GM06990 (cell line): ENCODE results near the gene TOB2.
A peak's percentile ranks its signal among the peaks of the same experiment; 100 is the strongest.

ENCODE experiments used
- DNase-seq: peaks from one replicate; pipeline ENCODE4 v3.0.0-alpha.2; 2011; ENCODE audit not compliant: insufficient read length; ENCODE audit errors: extremely low read depth
- H3K27me3 ChIP-seq: replicated peaks from 2 replicates; pipeline ENCODE4 v1.6.0; 2011; ENCODE audit warnings: low read length; ENCODE audit not compliant: control insufficient read depth, insufficient read depth
- H3K36me3 ChIP-seq: 2 replicates; pipeline ENCODE4 v1.5.1; 2011; ENCODE audit warnings: low read length; ENCODE audit not compliant: control insufficient read depth, insufficient read depth
- H3K4me3 ChIP-seq: replicated peaks from 2 replicates; pipeline ENCODE4 v1.5.1; 2011; ENCODE audit warnings: low read depth, mild to moderate bottlenecking, control low read depth, low read length
- CTCF ChIP-seq: IDR thresholded peaks from 2 replicates; pipeline ENCODE4 v1.5.1; 2011; ENCODE audit warnings: low read length, control low read depth, mild to moderate bottlenecking, inconsistent platforms; ENCODE audit not compliant: insufficient read depth, poor library complexity, severe bottlenecking

Gene TOB2

GRCh38 chr22:41446639-41447434 is at the start of gene TOB2:
Gene TOB2 (minus strand): TSS chr22:41446801. CDS start chr22:41437345, 9,456 bp downstream.
- H3K27me3 ChIP-seq, result no peaks in the 10 kb centered on the region
- H3K36me3 ChIP-seq, result peaks cover 2% of the 10 kb centered on the region; the same call in 1 of the 2 replicates
- no peak for TF ChIP-seq CTCF
- H3K4me3 ChIP-seq, result peak within 1 kb of the TSS; percentile 96
- peak; percentile 98 for DNase-seq

GRCh38 chr22:41491374-41492100 is 44.9 kb upstream of the TOB2 start:
- peaks cover 1% of the 10 kb centered on the region; the same call in 1 of the 2 replicates for H3K36me3 ChIP-seq
- H3K4me3 ChIP-seq, result no peak overlapping the region
- no peak for DNase-seq
- no peak for TF ChIP-seq CTCF
- H3K27me3 ChIP-seq, result no peaks in the 10 kb centered on the region

- no peak for TF ChIP-seq CTCF
- no peak for DNase-seq
- no peak overlapping the region for H3K4me3 ChIP-seq
These were observed 42.2 kb upstream of the TOB2 start for GRCh38 chr22:41488596-41489385.

GRCh38 chr22:41488076-41488475 is 41.5 kb upstream of the TOB2 start:
- Histone ChIP-seq H3K36me3 (peaks cover 1% of the 10 kb centered on the region; the same call in 1 of the 2 replicates), H3K27me3 (no peaks in the 10 kb centered on the region), H3K4me3 (no peak overlapping the region)
- no peak for TF ChIP-seq CTCF
- DNase-seq, result no peak

More at GRCh38 chr22:41488596-41489385, 42.2 kb upstream of the TOB2 start:
- Histone ChIP-seq H3K27me3 (no peaks in the 10 kb centered on the region), H3K36me3 (peaks cover 1% of the 10 kb centered on the region; the same call in 1 of the 2 replicates)

- H3K4me3 ChIP-seq, result no peak overlapping the region
- H3K36me3 ChIP-seq, result no peaks in the 10 kb centered on the region
- H3K27me3 ChIP-seq, result no peaks in the 10 kb centered on the region
- DNase-seq, result no peak
- TF ChIP-seq CTCF, result no peak
These were observed 40.7 kb upstream of the TOB2 start for GRCh38 chr22:41487037-41487935.
